SK-N-SH treated with all-trans-retinoic acid at 6 μM for 48 hours (cell line): ENCODE data around the gene H2BK1.

Source experiments
- ATAC-seq: fragments of 200-7000 bp; cut with Tn5 transposase; 3 replicates; pipeline ENCODE4 v1.9.1; 2020; ENCODE audit warnings: mild to moderate bottlenecking, moderate library complexity
- ARNTL ChIP-seq: fragments of 450-650 bp; formaldehyde crosslinking; IDR thresholded peaks from 2 replicates; pipeline ENCODE4 v1.5.0; 2020; ENCODE audit warnings: low read depth, mild to moderate bottlenecking, moderate library complexity, borderline replicate concordance
- BACH2 ChIP-seq: fragments of 250-450 bp; sonication (Bioruptor Pico); IDR thresholded peaks from 2 replicates; pipeline ENCODE4 v1.9.0; 2021; ENCODE audit warnings: mild to moderate bottlenecking, borderline replicate concordance
- CSDC2 ChIP-seq: fragments of 250-450 bp; sonication (Bioruptor Pico); IDR thresholded peaks from 2 replicates; pipeline ENCODE4 v1.5.0; 2020; ENCODE audit warnings: mild to moderate bottlenecking, moderate library complexity
- GLIS3 ChIP-seq: fragments of 250-450 bp; sonication (Bioruptor Pico); IDR thresholded peaks from 2 replicates; pipeline ENCODE4 v1.5.0; 2020; ENCODE audit warnings: mild to moderate bottlenecking, moderate library complexity
- ISL1 ChIP-seq: fragments of 250-450 bp; sonication (Bioruptor Pico); IDR thresholded peaks from 2 replicates; pipeline ENCODE4 v2.1.2; 2022; ENCODE audit warnings: mild to moderate bottlenecking, moderate library complexity
- OSR1 ChIP-seq: fragments of 250-450 bp; sonication (Bioruptor Pico); IDR thresholded peaks from 2 replicates; pipeline ENCODE4 v1.8.0; 2022; ENCODE audit warnings: moderate library complexity, mild to moderate bottlenecking, inconsistent platforms
- PPARA ChIP-seq: fragments of 250-450 bp; sonication (Bioruptor Pico); IDR thresholded peaks from 2 replicates; pipeline ENCODE4 v1.5.0; 2020; ENCODE audit warnings: mild to moderate bottlenecking, borderline replicate concordance
- RARB ChIP-seq: fragments of 250-450 bp; sonication (Bioruptor Pico); IDR thresholded peaks from 2 replicates; pipeline ENCODE4 v1.8.0; 2021; ENCODE audit warnings: mild to moderate bottlenecking, moderate library complexity
- SNAI2 ChIP-seq: fragments of 250-450 bp; sonication (Bioruptor Pico); IDR thresholded peaks from 2 replicates; pipeline ENCODE4 v1.5.0; 2020; ENCODE audit warnings: mild to moderate bottlenecking, moderate library complexity
- TCF4 ChIP-seq: fragments of 250-450 bp; sonication (Bioruptor Pico); IDR thresholded peaks from 2 replicates; pipeline ENCODE4 v1.8.0; 2021; ENCODE audit warnings: mild to moderate bottlenecking, moderate library complexity, borderline replicate concordance
- TOX ChIP-seq: fragments of 250-450 bp; sonication (Bioruptor Pico); IDR thresholded peaks from 2 replicates; pipeline ENCODE4 v1.8.0; 2021; ENCODE audit warnings: mild to moderate bottlenecking, moderate library complexity, borderline replicate concordance
- ZFP3 ChIP-seq: fragments of 250-450 bp; sonication (Bioruptor Pico); IDR thresholded peaks from 2 replicates; pipeline ENCODE4 v1.5.0; 2020; ENCODE audit warnings: mild to moderate bottlenecking, moderate library complexity
- ZFP30 ChIP-seq: fragments of 450-650 bp; formaldehyde crosslinking; IDR thresholded peaks from 2 replicates; pipeline ENCODE4 v1.5.0; 2022; ENCODE audit warnings: mild to moderate bottlenecking, moderate library complexity
- ZNF565 ChIP-seq: fragments of 450-650 bp; formaldehyde crosslinking; conservative IDR thresholded peaks from 2 replicates; pipeline ENCODE4 v1.5.0; 2020; ENCODE audit warnings: low read depth, mild to moderate bottlenecking, moderate library complexity
- ZNF70 ChIP-seq: fragments of 450-650 bp; formaldehyde crosslinking; IDR thresholded peaks from 2 replicates; pipeline ENCODE4 v1.5.0; 2020; ENCODE audit warnings: mild to moderate bottlenecking, moderate library complexity
- TF ChIP-seq, protein P1 (sequence below): fragments of 250-450 bp; sonication (Bioruptor Pico); IDR thresholded peaks from 2 replicates; pipeline ENCODE4 v1.5.1; 2021; ENCODE audit warnings: mild to moderate bottlenecking, moderate library complexity
- TF ChIP-seq, protein P2 (sequence below): fragments of 250-450 bp; sonication (Bioruptor Pico); IDR thresholded peaks from 2 replicates; pipeline ENCODE4 v1.8.0; 2020; ENCODE audit warnings: mild to moderate bottlenecking, moderate library complexity, borderline replicate concordance
- TF ChIP-seq, protein P3 (sequence below): fragments of 250-450 bp; sonication (Bioruptor Pico); IDR thresholded peaks from 2 replicates; pipeline ENCODE4 v1.5.0; 2020; ENCODE audit warnings: mild to moderate bottlenecking, moderate library complexity
- TF ChIP-seq, protein P4 (sequence below): fragments of 250-450 bp; sonication (Bioruptor Pico); IDR thresholded peaks from 2 replicates; pipeline ENCODE4 v1.8.0; 2021; ENCODE audit warnings: low read depth, mild to moderate bottlenecking, moderate library complexity, borderline replicate concordance

Gene H2BK1

DNA sequence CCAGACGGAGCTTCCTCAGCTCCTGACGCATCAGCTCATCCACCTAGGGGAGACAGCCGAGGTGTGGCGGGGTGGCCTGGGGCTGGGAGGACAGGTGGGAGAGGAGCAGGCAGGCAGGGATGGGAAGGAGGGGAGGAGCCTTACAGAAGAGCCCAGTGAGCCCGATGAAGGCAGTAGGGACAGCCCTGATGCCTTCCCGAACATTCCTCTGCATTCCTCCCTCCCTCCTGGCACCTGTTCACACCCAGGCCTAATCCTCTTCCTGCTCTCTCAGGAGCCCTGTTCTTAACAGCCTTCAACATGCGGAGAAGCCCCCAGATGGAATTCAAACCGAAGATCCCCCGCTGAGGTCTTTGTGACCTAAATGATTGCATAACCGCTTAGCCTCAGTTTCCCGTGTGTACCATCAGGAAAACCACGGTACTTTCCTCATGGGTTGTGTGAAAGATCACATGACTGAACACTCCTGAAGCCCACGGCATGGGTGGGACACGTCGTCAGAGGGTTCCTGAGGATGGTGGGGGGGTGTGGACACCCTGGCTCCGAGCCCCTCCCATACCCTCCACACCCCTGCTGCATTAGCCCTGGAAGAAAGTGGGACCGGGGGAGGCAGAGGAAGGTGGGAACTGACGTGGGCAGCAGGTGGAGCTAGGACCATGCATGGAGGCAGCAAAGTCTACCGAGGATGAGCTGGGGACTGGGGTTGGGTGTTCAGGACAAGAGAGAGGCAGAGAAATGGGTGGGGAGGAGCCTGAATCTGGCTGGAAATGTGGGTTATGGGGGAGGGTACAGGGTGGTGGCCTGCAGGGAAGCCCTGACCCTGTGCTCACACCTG lies 14.5 kb downstream of the H2BK1 start:
- TF ChIP-seq RARB (CRISPR knock-in tag) (no peak), ZNF565 (no peak), CSDC2 (CRISPR knock-in tag) (no peak), ZFP3 (no peak), OSR1 (CRISPR knock-in tag) (no peak), ZNF70 (CRISPR knock-in tag) (no peak), GLIS3 (CRISPR knock-in tag) (no peak), TCF4 (CRISPR knock-in tag) (no peak), BACH2 (CRISPR knock-in tag) (no peak)
- TF ChIP-seq, protein P1, sequence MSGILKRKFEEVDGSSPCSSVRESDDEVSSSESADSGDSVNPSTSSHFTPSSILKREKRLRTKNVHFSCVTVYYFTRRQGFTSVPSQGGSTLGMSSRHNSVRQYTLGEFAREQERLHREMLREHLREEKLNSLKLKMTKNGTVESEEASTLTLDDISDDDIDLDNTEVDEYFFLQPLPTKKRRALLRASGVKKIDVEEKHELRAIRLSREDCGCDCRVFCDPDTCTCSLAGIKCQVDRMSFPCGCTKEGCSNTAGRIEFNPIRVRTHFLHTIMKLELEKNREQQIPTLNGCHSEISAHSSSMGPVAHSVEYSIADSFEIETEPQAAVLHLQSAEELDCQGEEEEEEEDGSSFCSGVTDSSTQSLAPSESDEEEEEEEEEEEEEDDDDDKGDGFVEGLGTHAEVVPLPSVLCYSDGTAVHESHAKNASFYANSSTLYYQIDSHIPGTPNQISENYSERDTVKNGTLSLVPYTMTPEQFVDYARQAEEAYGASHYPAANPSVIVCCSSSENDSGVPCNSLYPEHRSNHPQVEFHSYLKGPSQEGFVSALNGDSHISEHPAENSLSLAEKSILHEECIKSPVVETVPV (CRISPR knock-in tag): no peak
- TF ChIP-seq, all 23 proteins: peak for 0
- ATAC-seq: no peak

DNA sequence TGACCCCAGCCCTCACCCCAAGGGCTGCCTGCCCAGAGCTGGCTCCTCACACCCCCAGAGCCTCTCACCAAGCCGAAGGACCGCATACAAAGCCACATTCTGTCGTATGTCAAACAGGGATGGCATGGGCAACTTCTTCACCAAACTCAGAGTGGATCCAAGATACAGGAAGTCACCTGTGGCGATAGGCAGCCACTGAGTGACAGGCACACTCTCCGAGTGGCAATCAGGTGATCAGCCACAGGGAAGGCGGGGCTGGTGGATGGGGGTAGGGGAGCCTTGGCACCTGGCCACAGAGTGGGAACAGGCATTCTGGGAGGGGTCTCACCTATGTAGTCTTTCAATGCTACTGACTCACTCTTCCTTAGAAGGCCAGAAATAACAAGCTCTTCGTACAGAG lies 16.1 kb downstream of the H2BK1 start:
- no peak for TF ChIP-seq ISL1
- no peak for TF ChIP-seq GLIS3 (CRISPR knock-in tag)
- TF ChIP-seq, protein P2, sequence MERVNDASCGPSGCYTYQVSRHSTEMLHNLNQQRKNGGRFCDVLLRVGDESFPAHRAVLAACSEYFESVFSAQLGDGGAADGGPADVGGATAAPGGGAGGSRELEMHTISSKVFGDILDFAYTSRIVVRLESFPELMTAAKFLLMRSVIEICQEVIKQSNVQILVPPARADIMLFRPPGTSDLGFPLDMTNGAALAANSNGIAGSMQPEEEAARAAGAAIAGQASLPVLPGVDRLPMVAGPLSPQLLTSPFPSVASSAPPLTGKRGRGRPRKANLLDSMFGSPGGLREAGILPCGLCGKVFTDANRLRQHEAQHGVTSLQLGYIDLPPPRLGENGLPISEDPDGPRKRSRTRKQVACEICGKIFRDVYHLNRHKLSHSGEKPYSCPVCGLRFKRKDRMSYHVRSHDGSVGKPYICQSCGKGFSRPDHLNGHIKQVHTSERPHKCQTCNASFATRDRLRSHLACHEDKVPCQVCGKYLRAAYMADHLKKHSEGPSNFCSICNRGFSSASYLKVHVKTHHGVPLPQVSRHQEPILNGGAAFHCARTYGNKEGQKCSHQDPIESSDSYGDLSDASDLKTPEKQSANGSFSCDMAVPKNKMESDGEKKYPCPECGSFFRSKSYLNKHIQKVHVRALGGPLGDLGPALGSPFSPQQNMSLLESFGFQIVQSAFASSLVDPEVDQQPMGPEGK (CRISPR knock-in tag): no peak
- no peak for TF ChIP-seq BACH2 (CRISPR knock-in tag)
- no peak for TF ChIP-seq ZFP3
- no peak for ATAC-seq

DNA sequence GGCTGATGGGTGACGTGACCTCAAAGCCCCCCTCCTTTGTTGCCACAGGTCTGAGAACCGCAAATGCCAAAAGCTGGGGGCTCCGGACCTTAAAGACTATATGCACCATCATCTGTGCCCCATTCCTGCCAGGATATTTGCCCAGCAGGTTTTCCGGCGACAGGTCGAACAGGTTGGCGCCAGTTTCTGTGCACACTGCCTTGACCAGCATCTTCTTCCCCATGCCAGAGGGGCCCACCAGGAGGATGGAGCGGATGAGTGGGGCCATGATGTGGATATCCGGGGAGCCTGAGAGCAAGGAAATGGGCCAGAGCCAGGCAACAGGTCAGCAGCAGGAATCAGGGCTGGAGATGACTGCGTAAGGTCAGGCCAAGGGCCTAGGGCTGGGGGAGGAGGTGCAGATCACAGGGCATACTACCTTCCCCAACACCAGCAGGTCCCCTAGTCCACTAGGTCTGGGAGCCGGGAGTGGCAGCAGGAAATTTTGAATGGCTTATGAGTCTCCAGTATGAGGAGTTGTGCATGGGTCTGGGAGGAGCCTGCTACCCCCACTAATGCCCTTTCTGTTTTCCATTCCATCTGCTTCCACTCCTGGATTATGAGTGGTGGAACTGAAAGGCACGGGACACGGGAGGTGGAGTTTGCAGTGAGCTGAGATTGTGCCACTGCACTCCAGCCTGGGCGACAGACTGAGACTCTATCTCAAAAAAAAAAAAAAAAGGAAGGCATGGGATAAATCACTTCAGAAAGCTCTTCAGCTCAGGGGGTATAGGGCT lies 16.9 kb downstream of the H2BK1 start:
- no peak for TF ChIP-seq ISL1
- TF ChIP-seq, protein P2 (CRISPR knock-in tag): no peak
- no peak for TF ChIP-seq ZNF565
- no peak for TF ChIP-seq ARNTL
- TF ChIP-seq, protein P3, sequence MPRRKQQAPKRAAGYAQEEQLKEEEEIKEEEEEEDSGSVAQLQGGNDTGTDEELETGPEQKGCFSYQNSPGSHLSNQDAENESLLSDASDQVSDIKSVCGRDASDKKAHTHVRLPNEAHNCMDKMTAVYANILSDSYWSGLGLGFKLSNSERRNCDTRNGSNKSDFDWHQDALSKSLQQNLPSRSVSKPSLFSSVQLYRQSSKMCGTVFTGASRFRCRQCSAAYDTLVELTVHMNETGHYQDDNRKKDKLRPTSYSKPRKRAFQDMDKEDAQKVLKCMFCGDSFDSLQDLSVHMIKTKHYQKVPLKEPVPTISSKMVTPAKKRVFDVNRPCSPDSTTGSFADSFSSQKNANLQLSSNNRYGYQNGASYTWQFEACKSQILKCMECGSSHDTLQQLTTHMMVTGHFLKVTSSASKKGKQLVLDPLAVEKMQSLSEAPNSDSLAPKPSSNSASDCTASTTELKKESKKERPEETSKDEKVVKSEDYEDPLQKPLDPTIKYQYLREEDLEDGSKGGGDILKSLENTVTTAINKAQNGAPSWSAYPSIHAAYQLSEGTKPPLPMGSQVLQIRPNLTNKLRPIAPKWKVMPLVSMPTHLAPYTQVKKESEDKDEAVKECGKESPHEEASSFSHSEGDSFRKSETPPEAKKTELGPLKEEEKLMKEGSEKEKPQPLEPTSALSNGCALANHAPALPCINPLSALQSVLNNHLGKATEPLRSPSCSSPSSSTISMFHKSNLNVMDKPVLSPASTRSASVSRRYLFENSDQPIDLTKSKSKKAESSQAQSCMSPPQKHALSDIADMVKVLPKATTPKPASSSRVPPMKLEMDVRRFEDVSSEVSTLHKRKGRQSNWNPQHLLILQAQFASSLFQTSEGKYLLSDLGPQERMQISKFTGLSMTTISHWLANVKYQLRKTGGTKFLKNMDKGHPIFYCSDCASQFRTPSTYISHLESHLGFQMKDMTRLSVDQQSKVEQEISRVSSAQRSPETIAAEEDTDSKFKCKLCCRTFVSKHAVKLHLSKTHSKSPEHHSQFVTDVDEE: no peak
- no peak for TF ChIP-seq ZFP30
- TF ChIP-seq RARB (CRISPR knock-in tag): no peak
- TF ChIP-seq, protein P4, sequence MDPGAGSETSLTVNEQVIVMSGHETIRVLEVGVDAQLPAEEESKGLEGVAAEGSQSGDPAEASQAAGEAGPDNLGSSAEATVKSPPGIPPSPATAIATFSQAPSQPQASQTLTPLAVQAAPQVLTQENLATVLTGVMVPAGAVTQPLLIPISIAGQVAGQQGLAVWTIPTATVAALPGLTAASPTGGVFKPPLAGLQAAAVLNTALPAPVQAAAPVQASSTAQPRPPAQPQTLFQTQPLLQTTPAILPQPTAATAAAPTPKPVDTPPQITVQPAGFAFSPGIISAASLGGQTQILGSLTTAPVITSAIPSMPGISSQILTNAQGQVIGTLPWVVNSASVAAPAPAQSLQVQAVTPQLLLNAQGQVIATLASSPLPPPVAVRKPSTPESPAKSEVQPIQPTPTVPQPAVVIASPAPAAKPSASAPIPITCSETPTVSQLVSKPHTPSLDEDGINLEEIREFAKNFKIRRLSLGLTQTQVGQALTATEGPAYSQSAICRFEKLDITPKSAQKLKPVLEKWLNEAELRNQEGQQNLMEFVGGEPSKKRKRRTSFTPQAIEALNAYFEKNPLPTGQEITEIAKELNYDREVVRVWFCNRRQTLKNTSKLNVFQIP: no peak
- no peak for TF ChIP-seq TCF4 (CRISPR knock-in tag)
- TF ChIP-seq OSR1 (CRISPR knock-in tag): no peak
- TF ChIP-seq CSDC2 (CRISPR knock-in tag): no peak
- no peak for TF ChIP-seq SNAI2 (CRISPR knock-in tag)
- no peak for TF ChIP-seq PPARA (CRISPR knock-in tag)
- no peak for TF ChIP-seq TOX (CRISPR knock-in tag)
- no peak for ATAC-seq
